ENCODE measurements around the gene AMBRA1.

GRCh38 chr11:46361283-46362155 lies 232.3 kb downstream of the AMBRA1 start:
- TF ChIP-seq EP300 (conservative IDR thresholded peaks at IDR 0.05; ENCODE audit: poor library complexity, severe bottlenecking) (no peak), POLR2AphosphoS5 (IDR thresholded peaks at IDR 0.05) (no peak), TAF1 (IDR thresholded peaks at IDR 0.05; ENCODE audit: low read depth) (no peak), RAD21 (conservative IDR thresholded peaks at IDR 0.05) (no peak), EZH2 (IDR thresholded peaks at IDR 0.05; ENCODE audit: borderline replicate concordance, insufficient read depth, low read length, poor library complexity, severe bottlenecking) (no peak), MXI1 (conservative IDR thresholded peaks at IDR 0.05; ENCODE audit: poor library complexity, severe bottlenecking) (no peak), REST (IDR thresholded peaks at IDR 0.05; ENCODE audit: borderline replicate concordance) (no peak)
- TF ChIP-seq, protein P1, sequence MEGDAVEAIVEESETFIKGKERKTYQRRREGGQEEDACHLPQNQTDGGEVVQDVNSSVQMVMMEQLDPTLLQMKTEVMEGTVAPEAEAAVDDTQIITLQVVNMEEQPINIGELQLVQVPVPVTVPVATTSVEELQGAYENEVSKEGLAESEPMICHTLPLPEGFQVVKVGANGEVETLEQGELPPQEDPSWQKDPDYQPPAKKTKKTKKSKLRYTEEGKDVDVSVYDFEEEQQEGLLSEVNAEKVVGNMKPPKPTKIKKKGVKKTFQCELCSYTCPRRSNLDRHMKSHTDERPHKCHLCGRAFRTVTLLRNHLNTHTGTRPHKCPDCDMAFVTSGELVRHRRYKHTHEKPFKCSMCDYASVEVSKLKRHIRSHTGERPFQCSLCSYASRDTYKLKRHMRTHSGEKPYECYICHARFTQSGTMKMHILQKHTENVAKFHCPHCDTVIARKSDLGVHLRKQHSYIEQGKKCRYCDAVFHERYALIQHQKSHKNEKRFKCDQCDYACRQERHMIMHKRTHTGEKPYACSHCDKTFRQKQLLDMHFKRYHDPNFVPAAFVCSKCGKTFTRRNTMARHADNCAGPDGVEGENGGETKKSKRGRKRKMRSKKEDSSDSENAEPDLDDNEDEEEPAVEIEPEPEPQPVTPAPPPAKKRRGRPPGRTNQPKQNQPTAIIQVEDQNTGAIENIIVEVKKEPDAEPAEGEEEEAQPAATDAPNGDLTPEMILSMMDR (IDR thresholded peaks at IDR 0.05; ENCODE audit: poor library complexity, severe bottlenecking), result no peak

Data from neural cell (in vitro differentiated cells).